Effector memory CD8-positive, alpha-beta T cell (primary cell): ENCODE data around the gene GRIK3.
"Not testable (repeated sequence)": the region's sequence is repeated elsewhere in the genome, so short reads cannot be mapped to it uniquely, and the experiment has no call there.

Source experiments
- ATAC-seq: fragments of 150-1000 bp; cut with Tn5 transposase; replicated peaks from 2 replicates; pipeline ENCODE4 v1.10.0; 2021; ENCODE audit warnings: mild to moderate bottlenecking, moderate library complexity
- DNase-seq, 3 experiments: peaks; one replicate each; pipeline ENCODE4 v3.0.0; 2021
- H3K27ac Mint-ChIP-seq, 2 donors: one replicate each; pipeline ENCODE4 v1.8.0; 2022; ENCODE audit warnings: mild to moderate bottlenecking in 2 of 2, mixed read lengths in 2 of 2, moderate library complexity in 2 of 2
- H3K27me3 Mint-ChIP-seq, 2 donors: one replicate each; pipeline ENCODE4 v1.8.0; 2022; ENCODE audit warnings: mixed read lengths in 2 of 2
- H3K36me3 Mint-ChIP-seq: one replicate; pipeline ENCODE4 v1.8.0; 2022; ENCODE audit warnings: mild to moderate bottlenecking, moderate library complexity, mixed read lengths; ENCODE audit not compliant: insufficient read depth
- H3K4me1 Mint-ChIP-seq, 2 donors: one replicate each; pipeline ENCODE4 v1.8.0; 2022; ENCODE audit warnings: low read depth in 2 of 2, mixed read lengths in 2 of 2
- H3K4me3 Mint-ChIP-seq, 2 donors: one replicate each; pipeline ENCODE4 v1.8.0; 2022; ENCODE audit warnings: mild to moderate bottlenecking in 2 of 2, mixed read lengths in 2 of 2, moderate library complexity in 2 of 2
- H3K9me3 Mint-ChIP-seq, 2 donors: one replicate each; pipeline ENCODE4 v1.8.0; 2022; ENCODE audit warnings: mixed read lengths in 2 of 2

The GRIK3 gene

GRCh38 chr1:36910886-36911540, 123.3 kb downstream of the GRIK3 start:
- ATAC-seq (no peak), DNase-seq (no peak)
- Mint-ChIP-seq H3K4me1 (no peaks in the 10 kb centered on the region), H3K27me3 (peaks cover 40 to 73% of the 10 kb centered on the region in 2 donors), H3K27ac (no peak overlapping the region), H3K4me3 (no peak overlapping the region), H3K36me3 (no peaks in the 10 kb centered on the region), H3K9me3 (no peaks in the 10 kb centered on the region)

- Mint-ChIP-seq H3K4me3 (no peak overlapping the region), H3K4me1 (no peaks in the 10 kb centered on the region), H3K27me3 (peaks cover 40 to 65% of the 10 kb centered on the region in 2 donors), H3K36me3 (no peaks in the 10 kb centered on the region), H3K9me3 (no peaks in the 10 kb centered on the region), H3K27ac (no peak overlapping the region)
- ATAC-seq (no peak), DNase-seq (no peak)
Observed at GRCh38 chr1:36909946-36910725, 124.2 kb downstream of the GRIK3 start.

GRCh38 chr1:36909359-36909758, 125.0 kb downstream of the GRIK3 start:
- H3K9me3 Mint-ChIP-seq, H3K36me3 Mint-ChIP-seq, H3K4me1 Mint-ChIP-seq, H3K27ac Mint-ChIP-seq, DNase-seq, ATAC-seq, H3K4me3 Mint-ChIP-seq: not testable (repeated sequence)
- H3K27me3 Mint-ChIP-seq, result peaks cover 40 to 63% of the 10 kb centered on the region in 2 donors

GRCh38 chr1:36908096-36908495, 126.2 kb downstream of the GRIK3 start:
- Mint-ChIP-seq H3K27me3 (peaks cover 29 to 51% of the 10 kb centered on the region in 2 donors), H3K4me3 (no peak overlapping the region), H3K36me3 (no peaks in the 10 kb centered on the region), H3K27ac (no peak overlapping the region), H3K9me3 (no peaks in the 10 kb centered on the region), H3K4me1 (no peaks in the 10 kb centered on the region)
- no peak for ATAC-seq
- DNase-seq, result no peak

GRCh38 chr1:36906555-36906954, 127.8 kb downstream of the GRIK3 start:
- H3K4me1 Mint-ChIP-seq, result no peaks in the 10 kb centered on the region
- H3K4me3 Mint-ChIP-seq, result no peak overlapping the region
- no peak overlapping the region for H3K27ac Mint-ChIP-seq
- no peak for ATAC-seq
- DNase-seq, result no peak
- no peaks in the 10 kb centered on the region for H3K36me3 Mint-ChIP-seq
- peaks cover 24 to 44% of the 10 kb centered on the region in 2 donors for H3K27me3 Mint-ChIP-seq
- no peaks in the 10 kb centered on the region for H3K9me3 Mint-ChIP-seq

GRCh38 chr1:36905941-36906340, 128.4 kb downstream of the GRIK3 start:
- H3K36me3 Mint-ChIP-seq, result no peaks in the 10 kb centered on the region
- H3K27ac Mint-ChIP-seq, result no peak overlapping the region
- H3K27me3 Mint-ChIP-seq, result peaks cover 21 to 42% of the 10 kb centered on the region in 2 donors
- H3K4me1 Mint-ChIP-seq, result no peaks in the 10 kb centered on the region
- no peaks in the 10 kb centered on the region for H3K9me3 Mint-ChIP-seq
- DNase-seq, result no peak
- H3K4me3 Mint-ChIP-seq, result no peak overlapping the region
- no peak for ATAC-seq

GRCh38 chr1:36900128-36900527, 134.2 kb downstream of the GRIK3 start:
- Mint-ChIP-seq H3K27me3 (peaks cover 12 to 16% of the 10 kb centered on the region in 2 donors), H3K27ac (no peak overlapping the region), H3K36me3 (no peaks in the 10 kb centered on the region), H3K9me3 (no peaks in the 10 kb centered on the region), H3K4me1 (no peaks in the 10 kb centered on the region), H3K4me3 (no peak overlapping the region)
- DNase-seq (no peak), ATAC-seq (no peak)

- H3K27ac Mint-ChIP-seq, DNase-seq, H3K9me3 Mint-ChIP-seq, H3K4me1 Mint-ChIP-seq, H3K4me3 Mint-ChIP-seq, ATAC-seq, H3K36me3 Mint-ChIP-seq: not testable (repeated sequence)
- H3K27me3 Mint-ChIP-seq, result peaks cover 12 to 16% of the 10 kb centered on the region in 2 donors
Observed at GRCh38 chr1:36897813-36898212, 136.5 kb downstream of the GRIK3 start.

- no peak for DNase-seq
- Mint-ChIP-seq H3K27ac (no peak overlapping the region), H3K4me3 (no peak overlapping the region), H3K27me3 (peaks cover 5 to 16% of the 10 kb centered on the region in 2 donors), H3K36me3 (no peaks in the 10 kb centered on the region), H3K9me3 (no peaks in the 10 kb centered on the region), H3K4me1 (no peaks in the 10 kb centered on the region)
- no peak for ATAC-seq
Observed at GRCh38 chr1:36894824-36895223, 139.5 kb downstream of the GRIK3 start.

- DNase-seq (no peak), ATAC-seq (no peak)
- H3K4me1 Mint-ChIP-seq, result no peaks in the 10 kb centered on the region
- no peaks in the 10 kb centered on the region for H3K9me3 Mint-ChIP-seq
- H3K36me3 Mint-ChIP-seq, result peaks cover 2% of the 10 kb centered on the region
- no peak overlapping the region for H3K4me3 Mint-ChIP-seq
- peaks cover 21 to 36% of the 10 kb centered on the region in 2 donors for H3K27me3 Mint-ChIP-seq
- H3K27ac Mint-ChIP-seq, result no peak overlapping the region
Observed at GRCh38 chr1:36890776-36891175, 143.5 kb downstream of the GRIK3 start.

GRCh38 chr1:36889478-36890226, 144.7 kb downstream of the GRIK3 start:
- ATAC-seq (no peak), DNase-seq (no peak)
- no peaks in the 10 kb centered on the region for H3K9me3 Mint-ChIP-seq
- H3K4me3 Mint-ChIP-seq, result no peak overlapping the region
- peaks cover 2% of the 10 kb centered on the region for H3K36me3 Mint-ChIP-seq
- peaks cover 21 to 36% of the 10 kb centered on the region in 2 donors for H3K27me3 Mint-ChIP-seq
- no peak overlapping the region for H3K27ac Mint-ChIP-seq
- H3K4me1 Mint-ChIP-seq, result no peaks in the 10 kb centered on the region

- Mint-ChIP-seq H3K9me3 (no peaks in the 10 kb centered on the region), H3K36me3 (peaks cover 2% of the 10 kb centered on the region)
Observed at GRCh38 chr1:36888811-36889477, 145.4 kb downstream of the GRIK3 start.

More at GRCh38 chr1:36888811-36889477, 145.4 kb downstream of the GRIK3 start:
- Mint-ChIP-seq H3K27ac (no peak overlapping the region), H3K4me3 (no peak overlapping the region), H3K4me1 (no peaks in the 10 kb centered on the region), H3K27me3 (peaks cover 21 to 36% of the 10 kb centered on the region in 2 donors)
- DNase-seq (no peak), ATAC-seq (no peak)
